Mammary epithelial cell (primary cell): ENCODE measurements around the gene TMEM150B.

Experiments
- CTCF ChIP-seq, 2 donors: IDR thresholded peaks in 1 of 2; conservative IDR thresholded peaks in 1 of 2; 2 replicates each; pipeline ENCODE4 v1.5.1; 2011 to 2012; ENCODE audit warnings: inconsistent platforms in 2 of 2, low read length in 2 of 2, mild to moderate bottlenecking in 2 of 2, control low read depth in 1 of 2, low read depth in 1 of 2; ENCODE audit not compliant: insufficient read depth in 1 of 2; ENCODE audit errors: extremely low read depth in 1 of 2
- EZH2 ChIP-seq: IDR thresholded peaks from 2 replicates; pipeline ENCODE4 v1.6.1; 2012; ENCODE audit warnings: low read length, inconsistent platforms, borderline replicate concordance

- no peak for TF ChIP-seq CTCF (conservative IDR thresholded peaks at IDR 0.05 in 1 of 2, IDR thresholded peaks at IDR 0.05 in 1 of 2; ENCODE audit: extremely low read depth in 1 of 2, insufficient read depth in 1 of 2, low read depth in 1 of 2, low read length in 2 of 2)
- no peak for TF ChIP-seq EZH2
Measured at GRCh38 chr19:55341595-55342531, 16.7 kb upstream of the TMEM150B start.
